ENCODE measurements around the gene ETS1. TPM values are rescaled to one million over a fixed set of nuclear protein-coding genes. Genes with fewer than 3 reads are reported as not detected.

The ETS1 gene
- total RNA-seq, 2 experiments from 2014 or later, result 456 to 467 TPM

DNA sequence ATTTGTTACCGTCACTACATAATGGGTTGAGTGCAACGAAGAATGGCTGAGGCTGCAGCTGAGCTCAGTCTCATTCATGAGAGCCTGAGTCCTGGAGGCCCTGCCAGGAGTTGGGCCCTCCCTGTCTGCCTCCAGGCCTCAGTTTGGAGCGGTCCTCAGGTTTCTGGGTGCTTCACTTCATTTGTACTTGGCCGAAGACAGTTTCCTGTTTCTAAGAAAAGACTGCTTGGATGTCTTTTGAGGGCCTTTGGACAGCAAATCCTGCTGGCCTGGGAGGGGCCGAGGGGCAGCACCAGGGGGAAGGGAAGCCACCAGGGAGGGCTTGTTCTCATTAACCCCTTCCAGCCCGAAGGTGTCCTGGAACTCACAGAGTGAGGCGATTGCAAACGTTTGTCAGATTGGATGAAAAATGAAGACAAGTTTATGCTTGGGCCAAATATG, 163.1 kb downstream of the ETS1 start:
- Mint-ChIP-seq H3K36me3 (ENCODE audit: low read depth) (peaks cover 2% of the 10 kb centered on the region), H3K9me3 (ENCODE audit: insufficient read depth) (peaks cover 7% of the 10 kb centered on the region), H3K27me3 (ENCODE audit: low read depth) (no peaks in the 10 kb centered on the region), H3K4me1 (ENCODE audit: low read depth) (peaks cover 30% of the 10 kb centered on the region), H3K27ac (no peak overlapping the region), H3K4me3 (no peak overlapping the region)
- DNase-seq (no peak), ATAC-seq (no peak)
- ChIA-PET CTCF (interaction anchor here (2.1 to 2.3 kb wide), 3 partner anchors 11 to 208 kb away, joined by 9 to 14 read pairs (median 10); no protein-coding TSS in a partner anchor), POLR2A (interaction anchor here (0.9 kb wide), 1 partner anchor 107 kb away, joined by 3 read pairs; no protein-coding TSS in a partner anchor)

DNA sequence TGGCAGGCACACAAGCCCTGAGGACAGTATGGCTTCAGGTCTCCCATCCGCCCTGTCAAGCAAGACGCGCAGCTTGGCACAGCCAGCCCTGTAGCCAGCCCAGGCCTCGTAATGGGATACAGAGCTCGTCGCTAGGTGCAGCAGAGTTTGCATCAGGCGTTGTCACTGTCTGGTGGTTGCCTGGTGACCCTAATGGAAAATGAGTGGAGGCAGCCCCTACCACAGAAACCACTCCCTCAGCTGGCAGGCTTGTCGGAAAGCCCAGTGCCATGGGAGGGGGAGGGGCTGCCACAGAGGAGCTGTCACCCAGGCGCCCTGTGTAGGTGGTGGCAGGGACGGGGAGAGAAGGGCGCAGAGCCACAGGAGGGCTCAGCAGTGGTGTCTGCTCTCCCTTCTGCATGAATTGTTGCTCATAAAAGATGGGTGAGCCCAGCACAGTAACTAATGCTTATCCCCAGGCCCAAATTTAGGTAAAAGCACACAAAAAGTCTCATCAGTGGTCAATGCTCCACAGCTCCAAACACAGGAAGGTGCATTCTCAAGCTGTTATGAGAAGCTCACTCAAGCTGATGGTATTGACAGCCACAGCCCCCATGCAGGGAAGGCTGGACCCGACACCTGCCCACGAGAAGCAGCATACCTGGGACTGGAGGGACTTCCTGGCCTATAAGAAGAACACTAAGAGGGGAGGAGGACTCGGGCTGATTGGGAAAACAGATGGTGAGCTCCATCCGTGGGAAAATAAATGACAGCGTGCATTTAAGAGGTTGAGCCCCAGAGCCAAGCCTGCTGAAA, 164.6 kb downstream of the ETS1 start:
- POLR2A ChIA-PET, result interaction anchor here (0.7 to 1.6 kb wide), 6 partner anchors 13 to 132 kb away, joined by 3 to 7 read pairs (median 4); no protein-coding TSS in a partner anchor

DNA sequence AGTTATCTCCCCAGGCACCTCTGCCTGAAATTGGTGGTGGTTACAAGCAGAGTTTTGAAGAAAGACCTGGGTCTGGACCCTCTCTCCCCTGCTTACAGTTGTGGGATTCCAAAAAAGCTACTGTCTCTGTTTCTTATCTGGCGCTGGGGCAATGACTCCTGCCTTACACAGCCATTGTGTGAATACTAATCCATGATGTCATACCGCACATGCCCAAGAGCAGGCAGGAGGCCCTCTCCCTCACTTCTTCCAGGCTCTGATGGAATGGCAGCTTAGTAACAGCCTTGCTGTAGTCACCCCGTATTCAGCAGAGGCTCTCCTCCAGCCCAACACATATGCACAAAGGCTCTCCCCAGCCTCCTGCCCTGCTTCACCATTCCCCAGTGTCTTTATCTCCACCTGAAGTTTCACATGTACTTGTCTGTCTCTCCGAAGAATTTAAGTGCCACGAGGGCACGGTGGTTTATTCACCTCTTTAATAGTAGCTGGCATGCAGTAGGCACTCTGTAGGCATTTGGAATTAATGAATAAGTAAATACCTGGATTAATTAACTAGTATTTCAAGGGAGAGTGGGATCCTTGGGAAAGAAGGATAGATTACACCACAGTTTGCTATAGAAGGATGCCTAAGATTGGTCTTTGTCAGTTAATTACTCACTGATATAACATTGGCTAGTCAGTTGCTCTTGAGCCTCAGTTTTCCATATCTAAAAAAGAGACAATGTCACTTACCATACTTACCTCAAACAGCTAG, 165.6 kb downstream of the ETS1 start:
- Mint-ChIP-seq H3K27me3 (ENCODE audit: low read depth) (no peaks in the 10 kb centered on the region), H3K4me1 (ENCODE audit: low read depth) (peaks cover 27% of the 10 kb centered on the region), H3K9me3 (ENCODE audit: insufficient read depth) (no peaks in the 10 kb centered on the region), H3K36me3 (ENCODE audit: low read depth) (no peaks in the 10 kb centered on the region), H3K27ac (no peak overlapping the region), H3K4me3 (no peak overlapping the region)
- ChIA-PET POLR2A (interaction anchor here (0.7 to 1.6 kb wide), 9 partner anchors 13 to 131 kb away, joined by 3 to 7 read pairs (median 4); no protein-coding TSS in a partner anchor), CTCF (interaction anchor here (1.0 to 3.9 kb wide), 20 partner anchors 9 to 210 kb away, joined by 3 to 14 read pairs (median 4); no protein-coding TSS in a partner anchor)
- DNase-seq, result no peak
- ATAC-seq, result no peak

More for the DNA sequence above, 164.6 kb downstream of the ETS1 start:
- H3K4me3 Mint-ChIP-seq, result peak overlapping the region; percentile 19
- peaks cover 27% of the 10 kb centered on the region for H3K4me1 Mint-ChIP-seq (ENCODE audit: low read depth)
- no peaks in the 10 kb centered on the region for H3K9me3 Mint-ChIP-seq (ENCODE audit: insufficient read depth)
- no peaks in the 10 kb centered on the region for H3K27me3 Mint-ChIP-seq (ENCODE audit: low read depth)
- H3K27ac Mint-ChIP-seq, result peak overlapping the region; percentile 76
- peak; percentile 85 for DNase-seq
- CTCF ChIA-PET, result interaction anchor here (0.7 to 2.3 kb wide), 22 partner anchors 9 to 209 kb away, joined by 3 to 14 read pairs (median 4); no protein-coding TSS in a partner anchor
- no peaks in the 10 kb centered on the region for H3K36me3 Mint-ChIP-seq (ENCODE audit: low read depth)
- ATAC-seq, result peak; percentile 94

DNA sequence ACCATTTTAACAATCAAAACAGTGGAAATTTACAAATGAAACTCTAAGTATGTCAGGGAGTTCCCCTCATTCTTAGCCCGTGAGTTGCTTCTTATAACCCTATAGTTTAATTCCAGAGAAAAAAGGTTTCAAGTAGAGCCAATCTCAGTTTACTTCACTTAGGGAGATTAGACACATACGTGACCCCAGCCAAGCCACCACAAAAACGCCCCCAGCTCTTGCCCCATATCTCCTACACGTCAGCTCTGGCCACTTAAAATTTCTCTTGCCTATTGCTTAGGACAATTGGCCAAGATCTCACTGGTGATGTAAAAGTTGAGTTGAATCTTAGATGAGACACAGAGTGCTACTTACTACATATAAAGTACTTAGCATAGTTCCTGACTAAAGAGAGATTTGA, 166.4 kb downstream of the ETS1 start:
- CTCF ChIA-PET, result interaction anchor here (1.1 to 3.9 kb wide), 4 partner anchors 12 to 98 kb away, joined by 3 to 14 read pairs (median 4); no protein-coding TSS in a partner anchor
- Mint-ChIP-seq H3K9me3 (ENCODE audit: insufficient read depth) (no peaks in the 10 kb centered on the region), H3K27me3 (ENCODE audit: low read depth) (no peaks in the 10 kb centered on the region), H3K27ac (no peak overlapping the region), H3K4me1 (ENCODE audit: low read depth) (peaks cover 27% of the 10 kb centered on the region), H3K4me3 (no peak overlapping the region), H3K36me3 (ENCODE audit: low read depth) (no peaks in the 10 kb centered on the region)
- ATAC-seq (no peak), DNase-seq (no peak)
- POLR2A ChIA-PET, result interaction anchor here (0.7 to 1.3 kb wide), 4 partner anchors 12 to 56 kb away, joined by 3 to 5 read pairs (median 4); no protein-coding TSS in a partner anchor

DNA sequence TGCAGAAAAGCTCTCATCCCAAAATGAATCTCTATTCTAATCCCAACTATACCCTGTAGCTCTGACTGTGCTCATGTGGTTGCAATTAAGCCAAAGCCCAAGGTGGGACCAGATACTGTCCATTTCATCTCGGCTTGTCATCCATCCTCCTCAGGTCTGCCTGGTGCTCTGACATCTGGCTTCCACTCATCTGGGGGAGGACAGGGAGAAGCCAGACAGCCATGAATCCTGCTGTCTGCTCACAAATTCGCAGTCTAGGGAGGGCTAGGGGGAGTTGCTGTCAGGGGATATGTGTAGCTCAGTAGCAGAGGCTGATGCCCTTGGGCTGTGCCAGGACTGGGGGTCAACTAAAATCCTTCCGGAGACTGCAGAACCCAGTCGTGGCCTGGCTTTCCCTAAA, 167.1 kb downstream of the ETS1 start:
- Mint-ChIP-seq H3K27ac (no peak overlapping the region), H3K4me3 (no peak overlapping the region), H3K9me3 (ENCODE audit: insufficient read depth) (no peaks in the 10 kb centered on the region), H3K36me3 (ENCODE audit: low read depth) (no peaks in the 10 kb centered on the region), H3K27me3 (ENCODE audit: low read depth) (no peaks in the 10 kb centered on the region), H3K4me1 (ENCODE audit: low read depth) (peaks cover 33% of the 10 kb centered on the region)
- ATAC-seq, result no peak
- no peak for DNase-seq
- CTCF ChIA-PET, result interaction anchor here (1.9 to 3.9 kb wide), 2 partner anchors 15 to 97 kb away, joined by 4 to 14 read pairs; no protein-coding TSS in a partner anchor
- POLR2A ChIA-PET, result interaction anchor here (1.2 kb wide), 1 partner anchor 56 kb away, joined by 5 read pairs; no protein-coding TSS in a partner anchor

DNA sequence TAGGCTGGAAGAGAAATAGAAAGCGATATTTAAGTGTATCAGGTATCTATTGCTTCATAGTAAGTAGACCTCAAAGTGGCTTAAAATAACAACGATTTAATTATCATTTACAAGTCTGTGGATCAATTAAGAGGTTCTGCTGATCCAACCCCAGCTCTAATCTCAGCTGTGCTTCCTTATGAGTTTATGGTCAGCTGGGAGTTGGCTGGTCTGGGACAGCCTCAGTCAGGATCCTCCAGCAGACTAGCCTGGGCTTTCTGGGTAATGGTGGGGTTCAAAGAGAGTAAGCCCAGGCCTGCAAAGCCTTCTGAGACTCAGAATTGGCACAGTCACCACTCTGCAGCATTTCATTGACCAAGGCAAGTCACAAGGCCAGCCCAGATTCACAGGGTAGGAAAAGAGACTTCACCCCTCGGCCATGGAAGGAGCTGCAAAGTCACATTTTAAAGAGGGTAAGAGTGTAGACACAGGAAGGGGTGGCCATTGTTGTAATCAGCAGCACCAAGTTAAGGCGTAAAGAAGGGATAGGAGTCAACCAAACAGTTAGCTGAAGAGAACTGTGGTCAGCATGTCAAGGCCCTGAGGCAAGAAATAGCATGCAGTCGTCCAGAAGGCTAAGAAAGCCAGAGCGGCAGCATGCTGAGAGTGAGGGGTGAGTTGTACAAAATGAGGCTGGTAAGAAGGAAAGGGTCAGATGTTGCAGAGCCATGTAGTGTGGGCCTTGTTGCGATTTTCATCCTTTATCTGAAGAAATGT, 168.2 kb downstream of the ETS1 start:
- ChIA-PET CTCF (interaction anchor here (0.8 to 3.9 kb wide), 5 partner anchors 9 to 213 kb away, joined by 3 to 14 read pairs (median 4); no protein-coding TSS in a partner anchor), POLR2A (interaction anchor here (0.6 kb wide), 1 partner anchor 138 kb away, joined by 3 read pairs; no protein-coding TSS in a partner anchor)
- Mint-ChIP-seq H3K27ac (no peak overlapping the region), H3K4me3 (no peak overlapping the region), H3K36me3 (ENCODE audit: low read depth) (no peaks in the 10 kb centered on the region), H3K27me3 (ENCODE audit: low read depth) (no peaks in the 10 kb centered on the region), H3K4me1 (ENCODE audit: low read depth) (peaks cover 34% of the 10 kb centered on the region), H3K9me3 (ENCODE audit: insufficient read depth) (no peaks in the 10 kb centered on the region)
- DNase-seq (no peak), ATAC-seq (no peak)

DNA sequence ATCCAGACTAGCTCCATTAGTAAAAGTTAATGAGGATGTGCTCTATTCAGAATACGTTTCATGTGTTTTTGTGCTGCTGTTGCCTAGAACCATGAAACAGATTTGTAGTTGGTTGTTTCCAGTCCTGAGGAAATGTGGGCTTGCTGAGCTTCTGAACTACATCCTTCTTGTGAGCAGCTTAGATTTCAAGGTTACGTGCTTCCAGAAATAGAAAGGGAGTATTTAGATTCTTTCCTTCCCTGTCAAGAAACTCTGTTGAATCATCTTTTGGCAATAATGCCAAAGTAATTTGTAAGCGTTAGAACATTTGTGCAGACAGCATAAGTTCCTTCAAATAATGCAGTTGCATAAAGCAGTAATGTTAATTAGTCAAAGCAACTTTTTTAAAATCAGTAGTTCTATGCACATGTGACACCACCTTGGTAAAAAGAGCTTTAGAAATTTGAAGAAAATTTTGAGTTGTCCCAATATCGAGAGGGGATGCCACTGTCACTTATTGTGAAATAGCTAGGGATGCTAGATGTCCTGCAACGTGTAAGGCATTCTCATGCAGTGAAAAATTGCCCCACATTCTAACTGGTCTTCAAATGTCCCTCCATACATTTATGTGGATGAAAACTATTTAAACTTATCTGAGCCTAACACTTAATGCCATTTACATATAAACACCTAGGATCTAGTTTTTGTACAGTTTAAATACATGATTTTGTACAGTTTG, 169.6 kb downstream of the ETS1 start:
- H3K4me1 Mint-ChIP-seq (ENCODE audit: low read depth), result peaks cover 34% of the 10 kb centered on the region
- H3K36me3 Mint-ChIP-seq (ENCODE audit: low read depth), result no peaks in the 10 kb centered on the region
- H3K9me3 Mint-ChIP-seq (ENCODE audit: insufficient read depth), result no peaks in the 10 kb centered on the region
- no peak for ATAC-seq
- no peaks in the 10 kb centered on the region for H3K27me3 Mint-ChIP-seq (ENCODE audit: low read depth)
- no peak for DNase-seq
- H3K27ac Mint-ChIP-seq, result no peak overlapping the region
- CTCF ChIA-PET, result interaction anchor here (1.0 to 3.9 kb wide), 5 partner anchors 9 to 214 kb away, joined by 3 to 14 read pairs (median 4); no protein-coding TSS in a partner anchor
- POLR2A ChIA-PET, result no interaction called here
- no peak overlapping the region for H3K4me3 Mint-ChIP-seq

DNA sequence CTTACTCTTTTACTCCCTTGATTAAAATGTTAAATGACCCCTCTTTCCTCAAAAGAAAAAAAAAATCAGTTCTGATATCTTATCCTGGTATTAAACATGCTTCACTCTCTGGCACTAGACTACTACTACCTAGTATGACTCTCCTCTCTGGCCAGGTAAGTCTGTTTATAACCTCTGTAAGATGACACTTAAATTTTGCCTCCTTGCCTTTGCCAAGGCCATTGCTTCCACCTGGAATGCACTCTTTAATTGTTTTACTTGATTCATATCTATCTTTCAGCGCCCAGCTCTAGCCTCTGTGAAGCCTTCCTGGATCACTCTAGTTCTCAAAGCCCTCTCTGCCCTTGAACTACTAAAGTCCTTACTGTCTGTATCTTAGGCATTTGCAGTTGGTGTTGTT, 170.4 kb downstream of the ETS1 start:
- H3K27me3 Mint-ChIP-seq (ENCODE audit: low read depth), result no peaks in the 10 kb centered on the region
- no peak overlapping the region for H3K27ac Mint-ChIP-seq
- no peaks in the 10 kb centered on the region for H3K9me3 Mint-ChIP-seq (ENCODE audit: insufficient read depth)
- ATAC-seq (no peak), DNase-seq (no peak)
- H3K36me3 Mint-ChIP-seq (ENCODE audit: low read depth), result no peaks in the 10 kb centered on the region
- ChIA-PET POLR2A (no interaction called here), CTCF (interaction anchor here (1.0 to 1.3 kb wide), 4 partner anchors 8 to 17 kb away, joined by 3 to 5 read pairs (median 4); no protein-coding TSS in a partner anchor)
- H3K4me1 Mint-ChIP-seq (ENCODE audit: low read depth), result peaks cover 33% of the 10 kb centered on the region
- H3K4me3 Mint-ChIP-seq, result no peak overlapping the region

DNA sequence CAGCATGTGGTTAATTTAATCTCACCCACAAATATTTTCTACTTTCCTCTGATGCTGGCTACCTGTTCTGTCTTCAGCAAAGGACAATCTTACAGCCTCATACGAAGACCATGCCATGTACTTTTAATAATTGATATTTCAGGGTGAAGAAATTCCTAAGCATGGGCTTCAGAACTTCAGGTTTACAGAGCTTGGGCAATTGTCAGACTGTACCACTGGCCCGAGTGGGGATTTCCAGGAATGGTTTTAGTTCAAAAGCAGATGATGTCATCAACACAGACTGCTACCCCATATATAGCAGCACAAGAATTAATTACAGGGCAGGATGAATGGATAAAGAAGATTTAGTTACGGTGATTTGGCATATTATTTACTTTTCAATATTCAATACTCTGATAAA, 171.8 kb downstream of the ETS1 start:
- H3K9me3 Mint-ChIP-seq (ENCODE audit: insufficient read depth), result no peaks in the 10 kb centered on the region
- no peaks in the 10 kb centered on the region for H3K36me3 Mint-ChIP-seq (ENCODE audit: low read depth)
- no peak overlapping the region for H3K4me3 Mint-ChIP-seq
- peaks cover 26% of the 10 kb centered on the region for H3K4me1 Mint-ChIP-seq (ENCODE audit: low read depth)
- ATAC-seq (no peak), DNase-seq (no peak)
- ChIA-PET POLR2A (no interaction called here), CTCF (interaction anchor here (1.0 to 1.2 kb wide), 2 partner anchors 19 to 93 kb away, joined by 3 to 5 read pairs; no protein-coding TSS in a partner anchor)
- H3K27me3 Mint-ChIP-seq (ENCODE audit: low read depth), result no peaks in the 10 kb centered on the region
- H3K27ac Mint-ChIP-seq, result no peak overlapping the region

All from activated CD8-positive, alpha-beta T cell treated with anti-CD3 and anti-CD28 coated beads, Interleukin-2, amount 10 ng/mL, durations not matched to agents 7 days and 5 days (primary cell).